K562 (cell line): ENCODE results near the gene TBXAS1. TPM values are rescaled to one million over a fixed set of nuclear protein-coding genes. Genes with fewer than 3 reads are reported as not detected.
A peak's percentile ranks its signal among the peaks of the same experiment; 100 is the strongest.

Experiments used
- ATAC-seq: fragments of 200-7000 bp; cut with Tn5 transposase; 3 replicates; pipeline ENCODE4 v1.9.1; 2020; ENCODE audit warnings: moderate library complexity
- BruUV-seq: library from RNA; stranded (reverse); fragments of 400-500 nt; replicated peaks from 2 replicates; lab custom pipeline; 2021; lab: Mats Ljungman, UMichigan
- CTCF ChIA-PET: fragments of 300-600 bp; formaldehyde crosslinking; extraction: SDS; loops from one replicate; lab custom pipeline; 2021; ENCODE audit warnings: low intra/inter-chr PET ratio; lab: Yijun Ruan, JAX
- POLR2A ChIA-PET: fragments of 300-600, 350-650 bp; sonication (Branson Sonifier 250); formaldehyde crosslinking; extraction: SDS; loops from one replicate; lab custom pipeline; 2021; ENCODE audit warnings: antibody characterized with exemption, inconsistent platforms; lab: Yijun Ruan, JAX
- DNase-seq, 4 experiments: peaks; one replicate each; pipeline versions ENCODE4 v3.0.0 to v3.0.0-alpha.2; 2011 to 2018; ENCODE audit warnings: low spot score in 3 of 4, mixed read lengths in 3 of 4; ENCODE audit errors: extremely low read depth in 1 of 4
- FAIRE-seq: peaks from 2 replicates; lab custom pipeline; 2011; peaks lifted over from hg19 to GRCh38; lab: Jason Lieb, UNC
- H2AFZ ChIP-seq: 2 replicates; pipeline ENCODE4 v1.6.0; 2011; ENCODE audit warnings: low read depth, low read length, control low read depth, inconsistent platforms
- H3K27ac ChIP-seq: fragments of 200-600 bp; 3 replicates; pipeline ENCODE4 v1.8.0; 2011; ENCODE audit warnings: low read depth, mild to moderate bottlenecking, control low read depth, inconsistent platforms, low read length, moderate library complexity, mixed read lengths; ENCODE audit errors: extremely low read depth
- H3K27me3 ChIP-seq, 2 experiments: fragments of 300-600 bp in 1 of 2; 2 replicates in 1 of 2; 3 replicates in 1 of 2; pipeline versions ENCODE4 v1.6.0 to v1.8.0; 2011; ENCODE audit warnings: inconsistent platforms in 2 of 2, low read length in 2 of 2, mild to moderate bottlenecking in 1 of 2, mixed read lengths in 1 of 2, moderate library complexity in 1 of 2; ENCODE audit not compliant: control insufficient read depth in 2 of 2, insufficient read depth in 2 of 2
- H3K36me3 ChIP-seq: fragments of 300-600 bp; 3 replicates; pipeline ENCODE4 v1.8.0; 2011; ENCODE audit warnings: mild to moderate bottlenecking, low read length, inconsistent platforms; ENCODE audit not compliant: control insufficient read depth, insufficient read depth
- H3K4me1 ChIP-seq, 2 experiments: fragments of 200-600 bp in 1 of 2; replicated peaks in 1 of 2; 2 replicates in 1 of 2; 3 replicates in 1 of 2; pipeline versions ENCODE4 v1.5.1 to v1.8.0; 2011; ENCODE audit warnings: inconsistent platforms in 2 of 2, low read length in 2 of 2, mild to moderate bottlenecking in 1 of 2, mixed read lengths in 1 of 2, moderate library complexity in 1 of 2; ENCODE audit not compliant: control insufficient read depth in 2 of 2, insufficient read depth in 2 of 2
- H3K4me2 ChIP-seq: 2 replicates; pipeline ENCODE4 v1.6.1; 2011; ENCODE audit warnings: low read length, control low read depth, inconsistent platforms, mixed read lengths; ENCODE audit not compliant: insufficient read depth
- H3K4me3 ChIP-seq: fragments of 200-600 bp; sonication (generic), shearing (Covaris generic); 2 replicates; pipeline ENCODE4 v1.5.1; 2016; ENCODE audit warnings: control low read depth, inconsistent platforms
- H3K79me2 ChIP-seq: fragments of 200-600 bp; 3 replicates; pipeline ENCODE4 v1.8.0; 2011; ENCODE audit warnings: low read length, inconsistent platforms; ENCODE audit not compliant: control insufficient read depth, insufficient read depth
- H3K9ac ChIP-seq, 2 experiments: 2 replicates each; pipeline versions ENCODE4 v1.6.0 to v1.6.1; 2011; ENCODE audit warnings: low read depth in 2 of 2, low read length in 2 of 2, control low read depth in 1 of 2, inconsistent platforms in 1 of 2, mild to moderate bottlenecking in 1 of 2, mixed read lengths in 1 of 2; ENCODE audit not compliant: insufficient read depth in 1 of 2
- H3K9me1 ChIP-seq: one replicate; pipeline ENCODE4 v1.6.0; 2011; ENCODE audit warnings: inconsistent platforms, mild to moderate bottlenecking, low read length, moderate library complexity; ENCODE audit not compliant: control insufficient read depth, insufficient read depth
- H3K9me3 ChIP-seq: replicated peaks from 2 replicates; pipeline ENCODE4 v1.5.1; 2011; ENCODE audit warnings: low read depth, low read length, inconsistent platforms; ENCODE audit not compliant: control insufficient read depth, insufficient read depth
- H4K20me1 ChIP-seq: replicated peaks from 2 replicates; pipeline ENCODE4 v1.6.1; 2011; ENCODE audit warnings: low read length, inconsistent platforms, mixed read lengths; ENCODE audit not compliant: control insufficient read depth, insufficient read depth
- BCOR ChIP-seq: fragments of 450-650 bp; IDR thresholded peaks from 2 replicates; pipeline ENCODE4 v1.6.1; 2016
- C11orf30 ChIP-seq: fragments of 450-650 bp; IDR thresholded peaks from 2 replicates; pipeline ENCODE4 v1.6.1; 2016; ENCODE audit warnings: low read depth, mild to moderate bottlenecking
- CBX8 ChIP-seq: fragments of 200-600 bp; sonication (generic); IDR thresholded peaks from 2 replicates; pipeline ENCODE4 v1.6.1; 2012; ENCODE audit warnings: borderline replicate concordance, mixed run types, low read depth, mild to moderate bottlenecking, moderate library complexity, mixed read lengths, low read length, control low read depth, inconsistent platforms; ENCODE audit not compliant: poor library complexity, severe bottlenecking; ENCODE audit errors: extremely low read depth
- MAFG ChIP-seq: fragments of 450-650 bp; conservative IDR thresholded peaks from 2 replicates; pipeline ENCODE4 v1.6.1; 2016; ENCODE audit warnings: missing genetic modification characterization, missing compliant biosample characterization
- RAD21 ChIP-seq, 2 experiments: fragments of 250-450 bp in 1 of 2; fragments of 450-650 bp in 1 of 2; sonication (Bioruptor Pico) in 1 of 2; formaldehyde crosslinking in 1 of 2; IDR thresholded peaks in 1 of 2; conservative IDR thresholded peaks in 1 of 2; 2 replicates each; pipeline versions ENCODE4 v1.4.0 to v1.8.0; 2020 to 2022; ENCODE audit warnings: mild to moderate bottlenecking in 2 of 2, moderate library complexity in 1 of 2
- RBBP5 ChIP-seq: fragments of 200-600 bp; sonication (generic); IDR thresholded peaks from 2 replicates; pipeline ENCODE4 v1.6.1; 2012; ENCODE audit warnings: borderline replicate concordance, mild to moderate bottlenecking, low read length, control low read depth, inconsistent platforms; ENCODE audit not compliant: insufficient read depth, poor library complexity, severe bottlenecking
- SMARCB1 ChIP-seq: IDR thresholded peaks from 2 replicates; pipeline ENCODE4 v1.6.1; 2011; ENCODE audit warnings: improper control_type of control experiment, low read depth; ENCODE audit not compliant: insufficient read length
- TAF15 ChIP-seq: fragments of 200-400 bp; formaldehyde crosslinking; IDR thresholded peaks from 2 replicates; pipeline ENCODE4 v1.6.1; 2017; ENCODE audit warnings: mild to moderate bottlenecking, low read depth, low read length, moderate library complexity
- TRIM24 ChIP-seq, 2 experiments: fragments of 450-650 bp; IDR thresholded peaks; 2 replicates each; pipeline ENCODE4 v1.6.1; 2016
- ZNF324 ChIP-seq: fragments of 250-450 bp; sonication (Bioruptor Pico); IDR thresholded peaks from 2 replicates; pipeline ENCODE4 v1.4.0; 2020; ENCODE audit warnings: mild to moderate bottlenecking
- WGBS: fragments of 100-300 bp; shearing (Covaris generic); methylation state at CpG from one replicate; pipeline ENCODE4 v1.1.6; 2016; ENCODE audit warnings: low coverage, mixed read lengths; ENCODE audit not compliant: insufficient coverage; ENCODE audit errors: missing lambda C conversion rate; 5-methylcytosine and 5-hydroxymethylcytosine counted together
- in situ Hi-C: fragments of 300-500 bp; cut with MboI; formaldehyde crosslinking; loops from 4 replicates; pipeline ENCODE4 v1.15.0; 2018; ENCODE audit warnings: inconsistent platforms, mixed read lengths
- intact Hi-C: fragments of 100-400 bp; cut with micrococcal nuclease; formaldehyde crosslinking; loops from 2 replicates; pipeline ENCODE4 v1.14.2; 2022
- polyA plus RNA-seq, 8 experiments: library from polyadenylated mRNA; depleted of rRNA in 4 of 8; stranded (reverse) in 5 of 8; unstranded in 3 of 8; fragments of >200 nt; fragmentation: Nextera tagmentation in 2 of 8; fragmentation: Illumina TruSeq in 1 of 8; extraction: Ambion mirVana in 2 of 8; extraction: Trizol in 1 of 8; gene quantifications; 2 replicates each; pipeline versions ENCODE4 v1.2.1 to v1.2.3, GENCODE V29; 2011 to 2014; ENCODE audit warnings: inconsistent platforms in 1 of 8, missing spikeins in 1 of 8
- total RNA-seq, 7 experiments: library from RNA; depleted of rRNA in 6 of 7; stranded (reverse); fragments of >200 nt in 6 of 7; fragmentation: Illumina TruSeq in 2 of 7; extraction: Trizol in 2 of 7; gene quantifications; 2 replicates each; pipeline versions ENCODE4 v1.2.1 to v1.2.3, GENCODE V29; 2011 to 2021; ENCODE audit warnings: low replicate concordance in 1 of 7
- TF ChIP-seq, protein P1 (sequence below), 3 experiments: IDR thresholded peaks in 2 of 3; conservative IDR thresholded peaks in 1 of 3; 2 replicates each; pipeline ENCODE4 v1.5.1; 2011 to 2012; ENCODE audit warnings: low read length in 3 of 3, mild to moderate bottlenecking in 3 of 3, control low read depth in 2 of 3, improper control_type of control experiment in 1 of 3, inconsistent platforms in 1 of 3, low read depth in 1 of 3, mixed read lengths in 1 of 3, moderate library complexity in 1 of 3; ENCODE audit not compliant: insufficient read depth in 2 of 3
- TF ChIP-seq, protein P2 (sequence below): fragments of 250-450 bp; sonication (Bioruptor Pico); IDR thresholded peaks from 2 replicates; pipeline ENCODE4 v1.8.0; 2022; ENCODE audit warnings: moderate library complexity, mild to moderate bottlenecking, inconsistent platforms
- TF ChIP-seq, protein P3 (sequence below): fragments of 200-800 bp; sonication (Bioruptor generic); IDR thresholded peaks from 2 replicates; pipeline ENCODE4 v1.6.1; 2016; ENCODE audit warnings: missing genetic modification characterization, missing compliant biosample characterization

Gene TBXAS1
- total and polyA plus RNA-seq, 9 of the 15 experiments (the other 6 are each of a cell fraction or from before 2014, with no cell fraction given) = 1.1 to 8.3 (median 1.9) TPM

DNA sequence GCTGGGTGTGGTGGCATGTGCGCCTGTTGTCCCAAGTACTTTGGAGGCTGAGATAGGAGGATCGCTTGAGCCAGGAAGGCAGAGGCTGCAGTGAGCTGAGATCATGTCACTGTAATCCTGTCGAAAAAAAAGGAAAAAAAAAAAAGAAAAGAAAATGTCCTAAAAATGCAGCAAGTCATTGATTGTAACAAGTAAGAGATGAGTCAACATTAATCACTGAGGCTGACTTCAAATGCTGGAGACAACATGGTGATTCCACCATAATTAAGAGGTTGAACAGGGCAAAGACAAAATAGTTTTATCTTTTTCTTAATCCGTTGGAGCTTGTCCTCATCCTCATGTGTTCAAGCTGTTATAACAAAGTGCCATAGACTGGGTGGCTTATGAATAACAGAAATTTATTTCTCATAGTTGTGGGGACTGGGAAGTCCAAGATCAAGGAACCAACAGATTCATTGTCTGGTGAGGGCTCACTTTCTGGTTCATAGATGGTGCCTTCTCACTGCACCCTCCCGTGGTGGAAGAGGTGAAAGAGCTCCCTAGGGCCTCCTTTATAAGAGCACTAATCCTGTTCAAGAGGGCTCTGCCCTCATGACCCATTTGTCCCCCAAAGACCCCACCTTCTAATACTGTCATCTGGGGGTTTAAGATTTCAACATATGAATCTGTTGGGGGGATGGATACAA, 60.3 kb downstream of the TBXAS1 start:
- Histone ChIP-seq H3K9ac (no peak overlapping the region), H3K4me1 (peaks cover 4 to 17% of the 10 kb centered on the region in 2 experiments; a peak in 4 of 5 replicates), H2AFZ (no peak overlapping the region), H3K36me3 (no peaks in the 10 kb centered on the region), H4K20me1 (no peaks in the 10 kb centered on the region), H3K9me1 (no peaks in the 10 kb centered on the region), H3K27me3 (no peaks in the 10 kb centered on the region; a peak in 1 of 5 replicates), H3K4me2 (no peak overlapping the region), H3K4me3 (no peak overlapping the region), H3K9me3 (no peaks in the 10 kb centered on the region), H3K27ac (no peak overlapping the region), H3K79me2 (no peaks in the 10 kb centered on the region)
- in situ Hi-C loops = no loop called here
- intact Hi-C loops = loop anchor here (5.0 kb wide), 1 partner anchor 112 kb away; the partner anchor contains the start of gene HIPK2
- ATAC-seq (peak; percentile 26; the same call in 1 of the 3 replicates), FAIRE-seq (no peak), DNase-seq (no peak)
- 57% methylated on average over 5 of the region's 5 CpGs for WGBS
- ChIA-PET POLR2A (interaction anchor here (0.6 to 1.0 kb wide), 3 partner anchors 11 to 73 kb away, joined by 3 read pairs; no protein-coding TSS in a partner anchor), CTCF (no interaction called here)
- no TSS peak for BruUV-seq
- TF ChIP-seq BCOR (0 out of 2 replicates have a peak, but pooled peaks have one; percentile 20), C11orf30 (peak; percentile 26; the same call in 1 of the 2 replicates), RBBP5 (no peak), MAFG (peak; percentile 40), TAF15 (no peak), SMARCB1 (no peak), RAD21 (CRISPR knock-in tag; conservative IDR thresholded peaks at IDR 0.05 in 1 of 2, IDR thresholded peaks at IDR 0.05 in 1 of 2) (peak in 1 of 2 experiments; percentile 15; a peak in 1 of 4 replicates), CBX8 (no peak), ZNF324 (no peak), TRIM24 (IDR thresholded peaks at IDR 0.05) (peak in 1 of 2 experiments; percentile 12; a peak in 1 of 4 replicates)
- TF ChIP-seq, protein P1, sequence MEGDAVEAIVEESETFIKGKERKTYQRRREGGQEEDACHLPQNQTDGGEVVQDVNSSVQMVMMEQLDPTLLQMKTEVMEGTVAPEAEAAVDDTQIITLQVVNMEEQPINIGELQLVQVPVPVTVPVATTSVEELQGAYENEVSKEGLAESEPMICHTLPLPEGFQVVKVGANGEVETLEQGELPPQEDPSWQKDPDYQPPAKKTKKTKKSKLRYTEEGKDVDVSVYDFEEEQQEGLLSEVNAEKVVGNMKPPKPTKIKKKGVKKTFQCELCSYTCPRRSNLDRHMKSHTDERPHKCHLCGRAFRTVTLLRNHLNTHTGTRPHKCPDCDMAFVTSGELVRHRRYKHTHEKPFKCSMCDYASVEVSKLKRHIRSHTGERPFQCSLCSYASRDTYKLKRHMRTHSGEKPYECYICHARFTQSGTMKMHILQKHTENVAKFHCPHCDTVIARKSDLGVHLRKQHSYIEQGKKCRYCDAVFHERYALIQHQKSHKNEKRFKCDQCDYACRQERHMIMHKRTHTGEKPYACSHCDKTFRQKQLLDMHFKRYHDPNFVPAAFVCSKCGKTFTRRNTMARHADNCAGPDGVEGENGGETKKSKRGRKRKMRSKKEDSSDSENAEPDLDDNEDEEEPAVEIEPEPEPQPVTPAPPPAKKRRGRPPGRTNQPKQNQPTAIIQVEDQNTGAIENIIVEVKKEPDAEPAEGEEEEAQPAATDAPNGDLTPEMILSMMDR (IDR thresholded peaks at IDR 0.05 in 2 of 3, conservative IDR thresholded peaks at IDR 0.05 in 1 of 3; ENCODE audit: insufficient read depth in 2 of 3, low read depth in 1 of 3, low read length in 3 of 3) = peak in 1 of 3 experiments; percentile 35; a peak in 2 of 6 replicates
- TF ChIP-seq, protein P2, sequence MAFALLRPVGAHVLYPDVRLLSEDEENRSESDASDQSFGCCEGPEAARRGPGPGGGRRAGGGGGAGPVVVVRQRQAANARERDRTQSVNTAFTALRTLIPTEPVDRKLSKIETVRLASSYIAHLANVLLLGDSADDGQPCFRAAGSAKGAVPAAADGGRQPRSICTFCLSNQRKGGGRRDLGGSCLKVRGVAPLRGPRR (CRISPR knock-in tag) = no peak
- TF ChIP-seq, protein P3, sequence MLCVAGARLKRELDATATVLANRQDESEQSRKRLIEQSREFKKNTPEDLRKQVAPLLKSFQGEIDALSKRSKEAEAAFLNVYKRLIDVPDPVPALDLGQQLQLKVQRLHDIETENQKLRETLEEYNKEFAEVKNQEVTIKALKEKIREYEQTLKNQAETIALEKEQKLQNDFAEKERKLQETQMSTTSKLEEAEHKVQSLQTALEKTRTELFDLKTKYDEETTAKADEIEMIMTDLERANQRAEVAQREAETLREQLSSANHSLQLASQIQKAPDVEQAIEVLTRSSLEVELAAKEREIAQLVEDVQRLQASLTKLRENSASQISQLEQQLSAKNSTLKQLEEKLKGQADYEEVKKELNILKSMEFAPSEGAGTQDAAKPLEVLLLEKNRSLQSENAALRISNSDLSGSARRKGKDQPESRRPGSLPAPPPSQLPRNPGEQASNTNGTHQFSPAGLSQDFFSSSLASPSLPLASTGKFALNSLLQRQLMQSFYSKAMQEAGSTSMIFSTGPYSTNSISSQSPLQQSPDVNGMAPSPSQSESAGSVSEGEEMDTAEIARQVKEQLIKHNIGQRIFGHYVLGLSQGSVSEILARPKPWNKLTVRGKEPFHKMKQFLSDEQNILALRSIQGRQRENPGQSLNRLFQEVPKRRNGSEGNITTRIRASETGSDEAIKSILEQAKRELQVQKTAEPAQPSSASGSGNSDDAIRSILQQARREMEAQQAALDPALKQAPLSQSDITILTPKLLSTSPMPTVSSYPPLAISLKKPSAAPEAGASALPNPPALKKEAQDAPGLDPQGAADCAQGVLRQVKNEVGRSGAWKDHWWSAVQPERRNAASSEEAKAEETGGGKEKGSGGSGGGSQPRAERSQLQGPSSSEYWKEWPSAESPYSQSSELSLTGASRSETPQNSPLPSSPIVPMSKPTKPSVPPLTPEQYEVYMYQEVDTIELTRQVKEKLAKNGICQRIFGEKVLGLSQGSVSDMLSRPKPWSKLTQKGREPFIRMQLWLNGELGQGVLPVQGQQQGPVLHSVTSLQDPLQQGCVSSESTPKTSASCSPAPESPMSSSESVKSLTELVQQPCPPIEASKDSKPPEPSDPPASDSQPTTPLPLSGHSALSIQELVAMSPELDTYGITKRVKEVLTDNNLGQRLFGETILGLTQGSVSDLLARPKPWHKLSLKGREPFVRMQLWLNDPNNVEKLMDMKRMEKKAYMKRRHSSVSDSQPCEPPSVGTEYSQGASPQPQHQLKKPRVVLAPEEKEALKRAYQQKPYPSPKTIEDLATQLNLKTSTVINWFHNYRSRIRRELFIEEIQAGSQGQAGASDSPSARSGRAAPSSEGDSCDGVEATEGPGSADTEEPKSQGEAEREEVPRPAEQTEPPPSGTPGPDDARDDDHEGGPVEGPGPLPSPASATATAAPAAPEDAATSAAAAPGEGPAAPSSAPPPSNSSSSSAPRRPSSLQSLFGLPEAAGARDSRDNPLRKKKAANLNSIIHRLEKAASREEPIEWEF (CRISPR knock-in tag) = no peak
